Body of pancreas (tissue), 4 donors: Measurements from ENCODE around the gene ANKRD61. TPM values are rescaled to one million over a fixed set of nuclear protein-coding genes. Genes with fewer than 3 reads are reported as not detected.
"Not testable (repeated sequence)": the region's sequence is repeated elsewhere in the genome, so short reads cannot be mapped to it uniquely, and the experiment has no call there.

Experiments used
- ATAC-seq: fragments of 150-250 bp; one replicate; pipeline ENCODE4 v1.9.1; 2016
- DNase-seq, 4 donors: peaks; one replicate each; pipeline ENCODE4 v3.0.0-alpha.2; 2019
- H3K27ac ChIP-seq, 4 donors: fragments of 200-600 bp; sonication (generic); 1 replicate in 3 of 4; 2 replicates in 1 of 4; pipeline versions ENCODE4 v1.5.1 to v1.6.1; 2016 to 2019; ENCODE audit warnings: mild to moderate bottlenecking in 1 of 4, mixed read lengths in 1 of 4, moderate library complexity in 1 of 4
- H3K27me3 ChIP-seq, 2 donors: fragments of 200-600 bp; sonication (generic); one replicate each; pipeline ENCODE4 v1.6.0; 2016; ENCODE audit warnings: mild to moderate bottlenecking in 1 of 2
- H3K36me3 ChIP-seq, 2 donors: fragments of 200-600 bp; sonication (generic); replicated peaks in 1 of 2; 2 replicates each; pipeline ENCODE4 v1.5.1; 2016; ENCODE audit warnings: low read depth in 2 of 2; ENCODE audit not compliant: insufficient read depth in 1 of 2
- H3K4me1 ChIP-seq: fragments of 200-600 bp; sonication (generic); one replicate; pipeline ENCODE4 v1.6.0; 2016
- H3K4me3 ChIP-seq, 2 donors: fragments of 200-600 bp; sonication (generic); 1 replicate in 1 of 2; 2 replicates in 1 of 2; pipeline ENCODE4 v1.5.1; 2016 to 2019
- H3K9me3 ChIP-seq, 3 donors: fragments of 200-600 bp; sonication (generic); 1 replicate in 2 of 3; 2 replicates in 1 of 3; pipeline ENCODE4 v1.5.1; 2016
- CTCF ChIP-seq, 7 experiments: fragments of 450-650 bp in 4 of 7; fragments of 200-600 bp in 3 of 7; sonication (generic) in 3 of 7; IDR thresholded peaks; one replicate each; pipeline ENCODE4 v1.5.1; 2016 to 2019; ENCODE audit warnings: antibody characterized with exemption in 7 of 7
- POLR2A ChIP-seq, 3 donors: fragments of 450-650 bp; IDR thresholded peaks; one replicate each; pipeline ENCODE4 v1.6.1; 2016; ENCODE audit warnings: antibody characterized with exemption in 3 of 3, mild to moderate bottlenecking in 2 of 3
- WGBS, 2 donors: methylation state at CpG; one replicate each; pipeline ENCODE4 v1.1.5; 2017; 5-methylcytosine and 5-hydroxymethylcytosine counted together
- intact Hi-C: fragments of 100-400 bp; cut with DNase I; formaldehyde crosslinking; loops from one replicate; pipeline ENCODE4 v1.15.1; 2023
- total RNA-seq, 2 donors: library from RNA; depleted of rRNA; stranded (reverse); fragments of >200 nt; gene quantifications; one replicate each; pipeline ENCODE4 v1.1.0, GENCODE V29; 2016

The ANKRD61 gene
- total RNA-seq, 2 donors from 2014 or later: not detected

- 0 to 1% methylated on average over 30 to 66 of the region's 84 CpGs for WGBS, 2 donors
- TF ChIP-seq CTCF (IDR thresholded peaks at IDR 0.05) (peak in 3 of 7 experiments; percentile 8 to 23 (median 16)), POLR2A (IDR thresholded peaks at IDR 0.05) (peak; percentile 48 to 83 (median 83))
- Histone ChIP-seq H3K36me3 (peaks cover 0 to 2% of the 10 kb centered on the region in 2 donors), H3K9me3 (no peaks in the 10 kb centered on the region), H3K27ac (peak within 1 kb of the TSS; percentile 77 to 96 (median 91)), H3K4me3 (peak within 1 kb of the TSS; percentile 20 to 72), H3K4me1 (peaks cover 40% of the 10 kb centered on the region), H3K27me3 (no peaks in the 10 kb centered on the region)
- ATAC-seq (peak; percentile 97), DNase-seq (peak; percentile 98 to 99 (median 98))
- intact Hi-C loops: no loop called here
These were observed 22.2 kb upstream of the ANKRD61 start, which contains the start of the genes AIMP2 and PMS2 for GRCh38 chr7:6008668-6009611. Gene AIMP2, plus strand, starts transcription at chr7:6009272. Its CDS starts 92 bp downstream, at chr7:6009364. Gene PMS2, minus strand, starts transcription at chr7:6009049. Its CDS starts 30 bp downstream, at chr7:6009019.

GRCh38 chr7:6010370-6010769 is 20.8 kb upstream of the ANKRD61 start:
- 90 to 91% methylated on average over 8 of the region's 8 CpGs for WGBS, 2 donors
- intact Hi-C loops, H3K36me3 ChIP-seq, H3K9me3 ChIP-seq, ATAC-seq, H3K4me3 ChIP-seq, DNase-seq, H3K27me3 ChIP-seq: not testable (repeated sequence)
- peak overlapping the region in 1 of 4 donors; percentile 89 for H3K27ac ChIP-seq
- peaks cover 40% of the 10 kb centered on the region for H3K4me1 ChIP-seq

- intact Hi-C loops: no loop called here
- Histone ChIP-seq H3K36me3 (no peaks in the 10 kb centered on the region), H3K27ac (peak overlapping the region in 2 of 4 donors; percentile 28 to 54), H3K9me3 (no peaks in the 10 kb centered on the region), H3K4me1 (peaks cover 40% of the 10 kb centered on the region), H3K27me3 (no peaks in the 10 kb centered on the region), H3K4me3 (no peak overlapping the region)
- WGBS, 2 donors: 69 to 71% methylated on average over 2 of the region's 2 CpGs
- ATAC-seq (no peak), DNase-seq (no peak)
- TF ChIP-seq CTCF (IDR thresholded peaks at IDR 0.05) (no peak), POLR2A (IDR thresholded peaks at IDR 0.05) (no peak)
These were observed 19.6 kb upstream of the ANKRD61 start for GRCh38 chr7:6011541-6011940.

GRCh38 chr7:6012355-6013104 is 18.6 kb upstream of the ANKRD61 start:
- TF ChIP-seq POLR2A (IDR thresholded peaks at IDR 0.05): no peak
- TF ChIP-seq CTCF (IDR thresholded peaks at IDR 0.05): no peak
- H3K27ac ChIP-seq: peak overlapping the region in 3 of 4 donors; percentile 45 to 54 (median 49)
- DNase-seq: peak in 2 of 4 donors; percentile 14 to 32
- no peaks in the 10 kb centered on the region for H3K9me3 ChIP-seq
- WGBS, 2 donors: 56 to 62% methylated on average over 14 of the region's 14 CpGs
- no peak overlapping the region for H3K4me3 ChIP-seq
- no peak for ATAC-seq
- peaks cover 0 to 3% of the 10 kb centered on the region in 2 donors for H3K36me3 ChIP-seq
- H3K27me3 ChIP-seq: no peaks in the 10 kb centered on the region
- peaks cover 36% of the 10 kb centered on the region for H3K4me1 ChIP-seq
- intact Hi-C loops: no loop called here
